Kidney epithelial cell (primary cell): Measurements from ENCODE around the gene STX18. TPM values are rescaled to one million over a fixed set of nuclear protein-coding genes. Genes with fewer than 3 reads are reported as not detected.

Experiments
- DNase-seq: peaks from one replicate; pipeline ENCODE4 v3.0.0-alpha.2; 2010; ENCODE audit warnings: low read depth
- H3K27me3 ChIP-seq: 2 replicates; pipeline ENCODE4 v1.6.0; 2011; ENCODE audit warnings: low read length; ENCODE audit not compliant: control insufficient read depth, insufficient read depth
- H3K36me3 ChIP-seq: 2 replicates; pipeline ENCODE4 v1.5.1; 2011; ENCODE audit warnings: low read length; ENCODE audit not compliant: control insufficient read depth, insufficient read depth
- H3K4me3 ChIP-seq: 2 replicates; pipeline ENCODE4 v1.5.1; 2011; ENCODE audit warnings: low read depth, mild to moderate bottlenecking, control low read depth, low read length
- total RNA-seq: library from RNA; depleted of rRNA; stranded (reverse); fragments of >200 nt; gene quantifications from 2 replicates; pipeline ENCODE4 v1.2.3, GENCODE V29; 2015
- TF ChIP-seq, protein P1 (sequence below): IDR thresholded peaks from 2 replicates; pipeline ENCODE4 v1.5.1; 2011; ENCODE audit warnings: mild to moderate bottlenecking, moderate library complexity, low read length, control low read depth, inconsistent platforms; ENCODE audit not compliant: insufficient read depth, poor library complexity, severe bottlenecking

STX18 gene
- total RNA-seq, 1 donor from 2014 or later = 39.7 TPM

- Histone ChIP-seq H3K4me3 (no peak overlapping the region), H3K27me3 (peaks cover 17% of the 10 kb centered on the region), H3K36me3 (no peaks in the 10 kb centered on the region)
- no peak for DNase-seq
- TF ChIP-seq, protein P1, sequence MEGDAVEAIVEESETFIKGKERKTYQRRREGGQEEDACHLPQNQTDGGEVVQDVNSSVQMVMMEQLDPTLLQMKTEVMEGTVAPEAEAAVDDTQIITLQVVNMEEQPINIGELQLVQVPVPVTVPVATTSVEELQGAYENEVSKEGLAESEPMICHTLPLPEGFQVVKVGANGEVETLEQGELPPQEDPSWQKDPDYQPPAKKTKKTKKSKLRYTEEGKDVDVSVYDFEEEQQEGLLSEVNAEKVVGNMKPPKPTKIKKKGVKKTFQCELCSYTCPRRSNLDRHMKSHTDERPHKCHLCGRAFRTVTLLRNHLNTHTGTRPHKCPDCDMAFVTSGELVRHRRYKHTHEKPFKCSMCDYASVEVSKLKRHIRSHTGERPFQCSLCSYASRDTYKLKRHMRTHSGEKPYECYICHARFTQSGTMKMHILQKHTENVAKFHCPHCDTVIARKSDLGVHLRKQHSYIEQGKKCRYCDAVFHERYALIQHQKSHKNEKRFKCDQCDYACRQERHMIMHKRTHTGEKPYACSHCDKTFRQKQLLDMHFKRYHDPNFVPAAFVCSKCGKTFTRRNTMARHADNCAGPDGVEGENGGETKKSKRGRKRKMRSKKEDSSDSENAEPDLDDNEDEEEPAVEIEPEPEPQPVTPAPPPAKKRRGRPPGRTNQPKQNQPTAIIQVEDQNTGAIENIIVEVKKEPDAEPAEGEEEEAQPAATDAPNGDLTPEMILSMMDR = no peak
These were observed 143.4 kb downstream of the STX18 start for GRCh38 chr4:4398430-4398829.

GRCh38 chr4:4397441-4397819 is 144.4 kb downstream of the STX18 start:
- no peaks in the 10 kb centered on the region for H3K36me3 ChIP-seq
- DNase-seq = no peak
- peaks cover 17% of the 10 kb centered on the region for H3K27me3 ChIP-seq
- TF ChIP-seq, protein P1 = no peak
- no peak overlapping the region for H3K4me3 ChIP-seq

GRCh38 chr4:4396628-4397440 is 145.0 kb downstream of the STX18 start:
- TF ChIP-seq, protein P1 = no peak

DNA sequence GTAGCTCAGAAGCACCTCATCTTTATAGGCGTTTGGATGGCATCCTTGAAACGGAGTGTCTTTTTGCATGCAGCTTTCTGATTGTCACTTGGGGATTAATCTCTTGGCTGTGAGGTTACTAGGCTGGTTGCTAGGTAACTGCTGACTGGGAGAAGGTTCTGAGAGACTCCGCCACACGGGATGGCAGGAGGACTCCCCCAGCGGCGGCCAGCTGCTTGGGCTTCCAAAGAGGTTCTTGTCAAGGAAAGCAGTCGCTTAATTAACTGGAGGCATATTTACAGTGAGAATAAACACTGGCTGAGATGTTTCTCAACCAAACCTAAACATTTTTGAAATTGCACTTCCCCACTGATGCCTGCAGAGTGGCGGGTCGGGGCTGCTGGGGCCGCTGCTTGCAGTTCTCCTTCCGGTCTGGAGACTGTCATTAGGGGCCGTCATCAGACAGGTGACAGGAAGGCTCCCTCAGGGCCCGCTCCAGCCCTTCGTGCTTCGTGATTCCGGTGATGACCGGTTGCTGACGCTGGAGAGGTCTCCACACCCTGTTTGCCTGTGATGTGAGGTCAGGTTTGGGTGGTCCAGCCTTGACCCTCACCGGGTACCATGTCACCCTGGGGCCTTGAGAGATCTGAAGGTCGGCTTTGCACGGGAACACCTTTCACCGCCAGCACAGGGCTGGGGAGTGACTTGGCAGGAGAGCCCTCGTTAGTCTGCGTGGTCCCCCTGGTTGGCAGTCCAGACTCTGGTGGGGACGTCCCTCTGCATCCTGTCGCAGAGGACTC is 145.8 kb downstream of the STX18 start:
- Histone ChIP-seq H3K27me3 (peaks cover 18% of the 10 kb centered on the region), H3K4me3 (no peak overlapping the region), H3K36me3 (no peaks in the 10 kb centered on the region)
- TF ChIP-seq, protein P1 = no peak
- no peak for DNase-seq

More at GRCh38 chr4:4396628-4397440, 145.0 kb downstream of the STX18 start:
- H3K36me3 ChIP-seq = no peaks in the 10 kb centered on the region
- H3K4me3 ChIP-seq = no peak overlapping the region
- peaks cover 17% of the 10 kb centered on the region for H3K27me3 ChIP-seq
- no peak for DNase-seq

GRCh38 chr4:4395371-4395770 is 146.5 kb downstream of the STX18 start:
- no peaks in the 10 kb centered on the region for H3K36me3 ChIP-seq
- no peak for DNase-seq
- no peak overlapping the region for H3K4me3 ChIP-seq
- peaks cover 22% of the 10 kb centered on the region for H3K27me3 ChIP-seq
- TF ChIP-seq, protein P1 = no peak
